ENCODE measurements around the gene LTK.

The LTK gene

GRCh38 chr15:41466711-41467110, 46.9 kb downstream of the LTK start:
- H3K4me3 ChIP-seq (ENCODE audit: low read depth, low read length): no peak overlapping the region
- DNase-seq (ENCODE audit: low read depth): no peak
- TF ChIP-seq, protein P1, sequence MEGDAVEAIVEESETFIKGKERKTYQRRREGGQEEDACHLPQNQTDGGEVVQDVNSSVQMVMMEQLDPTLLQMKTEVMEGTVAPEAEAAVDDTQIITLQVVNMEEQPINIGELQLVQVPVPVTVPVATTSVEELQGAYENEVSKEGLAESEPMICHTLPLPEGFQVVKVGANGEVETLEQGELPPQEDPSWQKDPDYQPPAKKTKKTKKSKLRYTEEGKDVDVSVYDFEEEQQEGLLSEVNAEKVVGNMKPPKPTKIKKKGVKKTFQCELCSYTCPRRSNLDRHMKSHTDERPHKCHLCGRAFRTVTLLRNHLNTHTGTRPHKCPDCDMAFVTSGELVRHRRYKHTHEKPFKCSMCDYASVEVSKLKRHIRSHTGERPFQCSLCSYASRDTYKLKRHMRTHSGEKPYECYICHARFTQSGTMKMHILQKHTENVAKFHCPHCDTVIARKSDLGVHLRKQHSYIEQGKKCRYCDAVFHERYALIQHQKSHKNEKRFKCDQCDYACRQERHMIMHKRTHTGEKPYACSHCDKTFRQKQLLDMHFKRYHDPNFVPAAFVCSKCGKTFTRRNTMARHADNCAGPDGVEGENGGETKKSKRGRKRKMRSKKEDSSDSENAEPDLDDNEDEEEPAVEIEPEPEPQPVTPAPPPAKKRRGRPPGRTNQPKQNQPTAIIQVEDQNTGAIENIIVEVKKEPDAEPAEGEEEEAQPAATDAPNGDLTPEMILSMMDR (IDR thresholded peaks at IDR 0.05; ENCODE audit: insufficient read depth, low read depth, low read length, missing control alignments): no peak

DNA sequence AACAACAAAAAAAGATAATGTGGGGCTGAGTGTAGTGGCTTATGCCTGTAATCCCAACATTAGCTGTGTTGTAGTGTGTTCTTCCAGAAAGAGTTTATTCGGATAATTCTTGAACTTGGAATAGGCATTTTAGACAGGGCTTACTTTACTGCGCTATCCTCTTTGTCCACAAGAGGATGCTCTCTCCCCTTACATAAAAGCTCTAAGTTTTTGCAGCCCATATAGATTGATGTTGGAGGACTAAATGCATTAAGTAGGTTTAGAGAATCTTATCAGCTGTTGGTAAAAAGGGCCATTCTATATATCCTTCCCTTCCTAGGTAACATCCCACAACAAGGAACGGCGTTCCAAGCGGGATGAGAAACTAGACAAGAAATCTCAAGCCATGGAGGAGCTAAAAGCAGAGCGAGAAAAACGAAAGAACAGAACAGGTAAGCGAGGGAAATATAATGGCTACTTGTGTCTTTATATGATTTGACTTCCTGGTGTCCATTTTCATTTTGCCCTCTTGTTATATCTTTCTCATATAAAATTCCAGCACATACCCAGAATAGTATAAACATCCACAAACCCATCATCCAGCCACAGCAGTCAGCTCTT, 47.7 kb downstream of the LTK start:
- no peak overlapping the region for H3K4me3 ChIP-seq (ENCODE audit: low read depth, low read length)
- DNase-seq (ENCODE audit: low read depth): peak; percentile 72
- TF ChIP-seq, protein P1 (IDR thresholded peaks at IDR 0.05; ENCODE audit: insufficient read depth, low read depth, low read length, missing control alignments): peak; percentile 98

DNA sequence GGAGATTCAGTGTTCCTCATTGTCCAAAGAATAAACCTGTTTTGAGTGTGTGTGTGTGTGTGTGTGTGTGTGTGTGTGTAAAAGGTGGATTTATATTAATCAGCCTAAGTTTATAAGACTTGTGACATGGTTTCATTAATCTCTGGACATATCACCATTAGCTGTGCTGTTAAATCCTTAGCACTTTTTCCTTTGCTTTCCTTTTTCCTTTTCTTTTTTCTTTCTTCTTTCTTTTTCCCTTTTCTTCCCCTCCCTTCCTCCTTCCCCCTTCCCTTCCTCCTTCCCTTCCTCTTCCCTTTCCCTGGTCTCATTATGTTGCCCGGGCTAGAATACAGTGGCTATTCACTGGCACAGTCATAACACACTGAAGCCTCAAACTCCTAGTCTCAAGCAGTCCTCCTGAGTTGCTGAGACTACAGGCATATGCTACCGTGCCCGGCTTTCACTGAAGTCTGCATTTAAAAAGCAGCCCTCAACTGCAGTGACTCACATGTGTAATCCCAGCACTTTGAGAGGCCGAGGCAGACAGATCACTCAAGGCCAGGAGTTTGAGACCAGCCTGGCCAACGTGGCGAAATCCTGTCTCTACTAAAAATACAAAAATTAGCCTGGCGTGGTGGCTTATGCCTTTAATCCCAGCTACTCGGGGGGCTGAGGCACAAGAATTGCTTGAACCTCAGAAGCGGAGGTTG, 48.6 kb downstream of the LTK start:
- TF ChIP-seq, protein P1 (IDR thresholded peaks at IDR 0.05; ENCODE audit: insufficient read depth, low read depth, low read length, missing control alignments): no peak
- no peak for DNase-seq (ENCODE audit: low read depth)

GRCh38 chr15:41462084-41462795, 51.4 kb downstream of the LTK start:
- H3K4me3 ChIP-seq (ENCODE audit: low read depth, low read length): no peak overlapping the region
- TF ChIP-seq, protein P1 (IDR thresholded peaks at IDR 0.05; ENCODE audit: insufficient read depth, low read depth, low read length, missing control alignments): no peak
- DNase-seq (ENCODE audit: low read depth): no peak

More for the DNA sequence above, 48.6 kb downstream of the LTK start:
- H3K4me3 ChIP-seq (ENCODE audit: low read depth, low read length): no peak overlapping the region
